ENCODE measurements around the gene RNLS.

The RNLS gene

GRCh38 chr10:88428442-88428841 is 154.7 kb downstream of the RNLS start:
- ATAC-seq: peak; percentile 43; the same call in 2 of the 3 replicates
- no peak for TF ChIP-seq RARB (CRISPR knock-in tag; IDR thresholded peaks at IDR 0.05)
- no peak for TF ChIP-seq ESRRG (CRISPR knock-in tag; IDR thresholded peaks at IDR 0.05)
- TF ChIP-seq ISL1 (CRISPR knock-in tag; IDR thresholded peaks at IDR 0.05): peak; percentile 77

- no peak for ATAC-seq
- TF ChIP-seq PATZ1 (CRISPR knock-in tag; IDR thresholded peaks at IDR 0.05; ENCODE audit: borderline replicate concordance): no peak
- no peak for TF ChIP-seq RARB (CRISPR knock-in tag; IDR thresholded peaks at IDR 0.05)
- no peak for TF ChIP-seq PPARA (CRISPR knock-in tag; IDR thresholded peaks at IDR 0.05; ENCODE audit: borderline replicate concordance)
- TF ChIP-seq ARNTL (CRISPR knock-in tag; IDR thresholded peaks at IDR 0.05; ENCODE audit: borderline replicate concordance, low read depth): no peak
- no peak for TF ChIP-seq CSDC2 (CRISPR knock-in tag; IDR thresholded peaks at IDR 0.05)
- TF ChIP-seq OSR1 (CRISPR knock-in tag; IDR thresholded peaks at IDR 0.05): no peak
- TF ChIP-seq ZC3H10 (CRISPR knock-in tag; IDR thresholded peaks at IDR 0.05): no peak
- TF ChIP-seq, protein P1, sequence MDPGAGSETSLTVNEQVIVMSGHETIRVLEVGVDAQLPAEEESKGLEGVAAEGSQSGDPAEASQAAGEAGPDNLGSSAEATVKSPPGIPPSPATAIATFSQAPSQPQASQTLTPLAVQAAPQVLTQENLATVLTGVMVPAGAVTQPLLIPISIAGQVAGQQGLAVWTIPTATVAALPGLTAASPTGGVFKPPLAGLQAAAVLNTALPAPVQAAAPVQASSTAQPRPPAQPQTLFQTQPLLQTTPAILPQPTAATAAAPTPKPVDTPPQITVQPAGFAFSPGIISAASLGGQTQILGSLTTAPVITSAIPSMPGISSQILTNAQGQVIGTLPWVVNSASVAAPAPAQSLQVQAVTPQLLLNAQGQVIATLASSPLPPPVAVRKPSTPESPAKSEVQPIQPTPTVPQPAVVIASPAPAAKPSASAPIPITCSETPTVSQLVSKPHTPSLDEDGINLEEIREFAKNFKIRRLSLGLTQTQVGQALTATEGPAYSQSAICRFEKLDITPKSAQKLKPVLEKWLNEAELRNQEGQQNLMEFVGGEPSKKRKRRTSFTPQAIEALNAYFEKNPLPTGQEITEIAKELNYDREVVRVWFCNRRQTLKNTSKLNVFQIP (CRISPR knock-in tag; IDR thresholded peaks at IDR 0.05; ENCODE audit: borderline replicate concordance, low read depth): no peak
- no peak for TF ChIP-seq ISL1 (CRISPR knock-in tag; IDR thresholded peaks at IDR 0.05)
- TF ChIP-seq ZFP30 (CRISPR knock-in tag; IDR thresholded peaks at IDR 0.05): no peak
- no peak for TF ChIP-seq ESRRG (CRISPR knock-in tag; IDR thresholded peaks at IDR 0.05)
- no peak for TF ChIP-seq TCF4 (CRISPR knock-in tag; IDR thresholded peaks at IDR 0.05; ENCODE audit: borderline replicate concordance)
- no peak for TF ChIP-seq ZNF8 (CRISPR knock-in tag; IDR thresholded peaks at IDR 0.05)
- TF ChIP-seq ZFP3 (CRISPR knock-in tag; IDR thresholded peaks at IDR 0.05): no peak
- TF ChIP-seq ZNF565 (CRISPR knock-in tag; conservative IDR thresholded peaks at IDR 0.05; ENCODE audit: low read depth): no peak
- no peak for TF ChIP-seq CSRNP3 (CRISPR knock-in tag; IDR thresholded peaks at IDR 0.05)
- TF ChIP-seq SNAI2 (CRISPR knock-in tag; IDR thresholded peaks at IDR 0.05): no peak
- TF ChIP-seq, protein P2, sequence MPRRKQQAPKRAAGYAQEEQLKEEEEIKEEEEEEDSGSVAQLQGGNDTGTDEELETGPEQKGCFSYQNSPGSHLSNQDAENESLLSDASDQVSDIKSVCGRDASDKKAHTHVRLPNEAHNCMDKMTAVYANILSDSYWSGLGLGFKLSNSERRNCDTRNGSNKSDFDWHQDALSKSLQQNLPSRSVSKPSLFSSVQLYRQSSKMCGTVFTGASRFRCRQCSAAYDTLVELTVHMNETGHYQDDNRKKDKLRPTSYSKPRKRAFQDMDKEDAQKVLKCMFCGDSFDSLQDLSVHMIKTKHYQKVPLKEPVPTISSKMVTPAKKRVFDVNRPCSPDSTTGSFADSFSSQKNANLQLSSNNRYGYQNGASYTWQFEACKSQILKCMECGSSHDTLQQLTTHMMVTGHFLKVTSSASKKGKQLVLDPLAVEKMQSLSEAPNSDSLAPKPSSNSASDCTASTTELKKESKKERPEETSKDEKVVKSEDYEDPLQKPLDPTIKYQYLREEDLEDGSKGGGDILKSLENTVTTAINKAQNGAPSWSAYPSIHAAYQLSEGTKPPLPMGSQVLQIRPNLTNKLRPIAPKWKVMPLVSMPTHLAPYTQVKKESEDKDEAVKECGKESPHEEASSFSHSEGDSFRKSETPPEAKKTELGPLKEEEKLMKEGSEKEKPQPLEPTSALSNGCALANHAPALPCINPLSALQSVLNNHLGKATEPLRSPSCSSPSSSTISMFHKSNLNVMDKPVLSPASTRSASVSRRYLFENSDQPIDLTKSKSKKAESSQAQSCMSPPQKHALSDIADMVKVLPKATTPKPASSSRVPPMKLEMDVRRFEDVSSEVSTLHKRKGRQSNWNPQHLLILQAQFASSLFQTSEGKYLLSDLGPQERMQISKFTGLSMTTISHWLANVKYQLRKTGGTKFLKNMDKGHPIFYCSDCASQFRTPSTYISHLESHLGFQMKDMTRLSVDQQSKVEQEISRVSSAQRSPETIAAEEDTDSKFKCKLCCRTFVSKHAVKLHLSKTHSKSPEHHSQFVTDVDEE (CRISPR knock-in tag; IDR thresholded peaks at IDR 0.05): no peak
These were observed 156.1 kb downstream of the RNLS start for GRCh38 chr10:88427024-88427423.

DNA sequence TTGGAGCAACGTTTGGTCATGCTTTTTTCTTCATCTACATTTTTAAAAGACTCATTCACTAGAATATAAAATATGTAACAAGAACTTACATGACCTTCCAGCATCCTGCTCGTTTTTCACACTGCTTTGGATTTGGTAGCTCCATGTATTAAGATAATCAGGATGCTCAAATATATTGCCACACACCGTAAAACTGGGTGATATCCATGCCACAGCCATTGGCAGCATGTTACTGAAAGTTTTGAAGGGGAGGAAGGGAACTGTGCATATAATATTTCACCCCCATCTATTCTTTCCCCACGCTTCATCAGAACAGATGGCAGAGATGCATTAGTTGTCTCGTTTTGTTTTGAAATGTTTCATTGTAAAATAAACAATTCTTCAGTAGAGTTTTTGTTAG is 158.2 kb downstream of the RNLS start:
- TF ChIP-seq RARB (CRISPR knock-in tag; IDR thresholded peaks at IDR 0.05): no peak
- no peak for TF ChIP-seq ZNF70 (CRISPR knock-in tag; IDR thresholded peaks at IDR 0.05)
- no peak for TF ChIP-seq TOX (CRISPR knock-in tag; IDR thresholded peaks at IDR 0.05; ENCODE audit: borderline replicate concordance)
- no peak for TF ChIP-seq ZFP30 (CRISPR knock-in tag; IDR thresholded peaks at IDR 0.05)
- no peak for TF ChIP-seq ZNF565 (CRISPR knock-in tag; conservative IDR thresholded peaks at IDR 0.05; ENCODE audit: low read depth)
- no peak for TF ChIP-seq ZC3H10 (CRISPR knock-in tag; IDR thresholded peaks at IDR 0.05)
- TF ChIP-seq BACH2 (CRISPR knock-in tag; IDR thresholded peaks at IDR 0.05; ENCODE audit: borderline replicate concordance): no peak
- no peak for TF ChIP-seq ZNF8 (CRISPR knock-in tag; IDR thresholded peaks at IDR 0.05)
- TF ChIP-seq ZFP3 (CRISPR knock-in tag; IDR thresholded peaks at IDR 0.05): no peak
- no peak for TF ChIP-seq TCF4 (CRISPR knock-in tag; IDR thresholded peaks at IDR 0.05; ENCODE audit: borderline replicate concordance)
- no peak for TF ChIP-seq ESRRG (CRISPR knock-in tag; IDR thresholded peaks at IDR 0.05)
- TF ChIP-seq, protein P2 (CRISPR knock-in tag; IDR thresholded peaks at IDR 0.05): no peak
- TF ChIP-seq ISL1 (CRISPR knock-in tag; IDR thresholded peaks at IDR 0.05): no peak
- TF ChIP-seq CREB5 (CRISPR knock-in tag; IDR thresholded peaks at IDR 0.05; ENCODE audit: low read depth): no peak
- TF ChIP-seq ARNTL (CRISPR knock-in tag; IDR thresholded peaks at IDR 0.05; ENCODE audit: borderline replicate concordance, low read depth): no peak
- no peak for TF ChIP-seq CSDC2 (CRISPR knock-in tag; IDR thresholded peaks at IDR 0.05)
- TF ChIP-seq, protein P1 (CRISPR knock-in tag; IDR thresholded peaks at IDR 0.05; ENCODE audit: borderline replicate concordance, low read depth): no peak
- no peak for TF ChIP-seq OSR1 (CRISPR knock-in tag; IDR thresholded peaks at IDR 0.05)
- no peak for ATAC-seq

All from SK-N-SH treated with all-trans-retinoic acid at 6 μM for 48 hours (cell line).